ENCODE results near the gene SENP5. TPM values are rescaled to one million over a fixed set of nuclear protein-coding genes. Genes with fewer than 3 reads are reported as not detected.
"Not testable (repeated sequence)": the region's sequence is repeated elsewhere in the genome, so short reads cannot be mapped to it uniquely, and the experiment has no call there.

The SENP5 gene
- total RNA-seq: 21.6 TPM
- long read RNA-seq, full-length matches to known transcripts: 2 of 18 reads
- long read RNA-seq, partial matches to known transcripts: 4 of 18 reads
- long read RNA-seq, other reads (novel, unspliced or antisense): 12 of 18 reads

GRCh38 chr3:196867507-196868296 lies at the start of gene SENP5:
SENP5 (plus strand) TSS chr3:196867920; CDS start chr3:196885182, 17,262 bp downstream.
- intact Hi-C loops (cut with DNase I): loop anchor here (1.0 to 10.0 kb wide), 4 partner anchors 75 to 300 kb away; partner anchors contain the start of genes CEP19, FBXO45, NCBP2 and PAK2
- DNase-seq (ENCODE audit: low spot score): peak; percentile 97

- intact Hi-C loops (cut with DNase I): no loop called here
- DNase-seq (ENCODE audit: low spot score): no peak
Measured at GRCh38 chr3:196821806-196822355, 45.8 kb upstream of the SENP5 start.

GRCh38 chr3:196829651-196830050 lies 38.1 kb upstream of the SENP5 start:
- intact Hi-C loops (cut with DNase I); DNase-seq (ENCODE audit: low spot score): not testable (repeated sequence)

GRCh38 chr3:196835086-196835485 lies 32.6 kb upstream of the SENP5 start:
- intact Hi-C loops (cut with DNase I): no loop called here
- DNase-seq (ENCODE audit: low spot score): no peak

- DNase-seq (ENCODE audit: low spot score); intact Hi-C loops (cut with DNase I): not testable (repeated sequence)
Measured at GRCh38 chr3:196836626-196837025, 31.1 kb upstream of the SENP5 start.

- DNase-seq (ENCODE audit: low spot score): peak; percentile 77
- intact Hi-C loops (cut with DNase I): loop anchor here (2.0 kb wide), 1 partner anchor 131 kb away; the partner anchor contains the start of gene PIGZ
Measured at GRCh38 chr3:196837819-196838420, 29.8 kb upstream of the SENP5 start.

- intact Hi-C loops (cut with DNase I): loop anchor here (2.0 kb wide), 1 partner anchor 129 kb away; the partner anchor contains the start of gene PIGZ
Measured at GRCh38 chr3:196839351-196839750, 28.4 kb upstream of the SENP5 start.

GRCh38 chr3:196842567-196843434 lies 24.9 kb upstream of the SENP5 start:
- intact Hi-C loops (cut with DNase I): no loop called here
- no peak for DNase-seq (ENCODE audit: low spot score)

More at GRCh38 chr3:196839351-196839750, 28.4 kb upstream of the SENP5 start:
- DNase-seq (ENCODE audit: low spot score): not testable (repeated sequence)

- no peak for DNase-seq (ENCODE audit: low spot score)
- intact Hi-C loops (cut with DNase I): no loop called here
Measured at GRCh38 chr3:196843435-196844110, 24.1 kb upstream of the SENP5 start.

- DNase-seq (ENCODE audit: low spot score); intact Hi-C loops (cut with DNase I): not testable (repeated sequence)
Measured at GRCh38 chr3:196844235-196845219, 23.2 kb upstream of the SENP5 start.

GRCh38 chr3:196848375-196848774 lies 19.3 kb upstream of the SENP5 start:
- intact Hi-C loops (cut with DNase I); DNase-seq (ENCODE audit: low spot score): not testable (repeated sequence)

- DNase-seq (ENCODE audit: low spot score): no peak
- intact Hi-C loops (cut with DNase I): no loop called here
Measured at GRCh38 chr3:196849180-196849741, 18.5 kb upstream of the SENP5 start.

- intact Hi-C loops (cut with DNase I): loop anchor here (10.0 kb wide), 1 partner anchor 148 kb away; the partner anchor contains the start of genes CEP19 and PIGX
- DNase-seq (ENCODE audit: low spot score): not testable (repeated sequence)
Measured at GRCh38 chr3:196863000-196863399, 4.7 kb upstream of the SENP5 start.

- intact Hi-C loops (cut with DNase I): loop anchor here (1.0 to 10.0 kb wide), 4 partner anchors 75 to 300 kb away; partner anchors contain the start of genes CEP19, FBXO45, NCBP2 and PAK2
- no peak for DNase-seq (ENCODE audit: low spot score)
Measured at GRCh38 chr3:196867155-196867506, 589 bp upstream of the SENP5 start.

- peak; percentile 75 for DNase-seq (ENCODE audit: low spot score)
- intact Hi-C loops (cut with DNase I): loop anchor here (5.0 to 10.0 kb wide), 2 partner anchors 153 to 301 kb away; partner anchors contain the start of genes CEP19, FBXO45, PIGX and WDR53
Measured at GRCh38 chr3:196868297-196868661, 559 bp downstream of the SENP5 start.

- intact Hi-C loops (cut with DNase I): no loop called here
- DNase-seq (ENCODE audit: low spot score): no peak
Measured at GRCh38 chr3:196872316-196872715, 4.6 kb downstream of the SENP5 start.

GRCh38 chr3:196874511-196875094 lies 6.9 kb downstream of the SENP5 start:
- intact Hi-C loops (cut with DNase I); DNase-seq (ENCODE audit: low spot score): not testable (repeated sequence)
